Endothelial cell of umbilical vein (primary cell): ENCODE measurements around the gene DBET.
"Not testable (repeated sequence)": the region's sequence is repeated elsewhere in the genome, so short reads cannot be mapped to it uniquely, and the experiment has no call there.

ENCODE experiments used
- CTCF ChIP-seq, 2 donors: IDR thresholded peaks; 1 replicate in 1 of 2; 2 replicates in 1 of 2; pipeline ENCODE4 v1.5.1; 2011; ENCODE audit warnings: low read length in 2 of 2, mild to moderate bottlenecking in 2 of 2, moderate library complexity in 2 of 2, control low read depth in 1 of 2, inconsistent platforms in 1 of 2, low read depth in 1 of 2; ENCODE audit not compliant: insufficient read depth in 1 of 2; ENCODE audit errors: extremely low read depth in 1 of 2
- EZH2 ChIP-seq: IDR thresholded peaks from 2 replicates; pipeline ENCODE4 v1.6.1; 2012; ENCODE audit warnings: borderline replicate concordance, low read depth, mild to moderate bottlenecking, moderate library complexity, low read length, inconsistent platforms; ENCODE audit not compliant: severe bottlenecking
- POLR2A ChIP-seq: IDR thresholded peaks from 2 replicates; pipeline ENCODE4 v1.6.1; 2012; ENCODE audit warnings: low read depth, mild to moderate bottlenecking, control low read depth, low read length
- POLR2AphosphoS5 ChIP-seq: IDR thresholded peaks from 2 replicates; pipeline ENCODE4 v1.6.1; 2012; ENCODE audit warnings: low read depth, mild to moderate bottlenecking, control low read depth, low read length, moderate library complexity; ENCODE audit not compliant: insufficient read depth

GRCh38 chr4:190064805-190065204, 503 bp downstream of the DBET start:
- TF ChIP-seq CTCF (IDR thresholded peaks at IDR 0.05; ENCODE audit: extremely low read depth in 1 of 2, insufficient read depth in 1 of 2, low read depth in 1 of 2, low read length in 2 of 2); EZH2; POLR2AphosphoS5; POLR2A: not testable (repeated sequence)
